GM19238 (cell line): ENCODE data around the gene MICB.
"Not testable (repeated sequence)": the region's sequence is repeated elsewhere in the genome, so short reads cannot be mapped to it uniquely, and the experiment has no call there.

Experiments used
- DNase-seq: peaks from one replicate; pipeline ENCODE4 v3.0.0; 2011; ENCODE audit warnings: low spot score; ENCODE audit not compliant: insufficient read length

The MICB gene

DNA sequence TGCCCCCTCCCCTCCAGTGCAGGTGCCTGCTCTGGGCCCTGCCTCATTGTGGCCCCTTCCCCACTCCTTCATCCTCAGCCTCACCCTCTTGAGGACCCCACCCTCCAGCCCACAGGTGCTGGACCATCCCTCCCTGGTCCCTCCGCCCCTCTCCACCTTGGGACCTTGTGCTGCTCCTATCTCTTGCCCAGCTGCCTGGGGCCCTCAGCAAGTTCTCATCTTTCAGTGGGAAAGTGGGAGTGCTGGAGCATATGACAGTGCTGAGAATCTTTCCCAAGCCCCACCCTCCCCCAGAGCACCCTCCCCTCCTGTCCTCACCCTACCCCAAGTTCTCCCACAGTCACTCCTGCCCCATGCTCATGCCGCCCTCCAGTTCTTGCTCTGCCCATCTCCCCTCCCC lies 1.7 kb downstream of the MICB start:
- DNase-seq: not testable (repeated sequence)

DNA sequence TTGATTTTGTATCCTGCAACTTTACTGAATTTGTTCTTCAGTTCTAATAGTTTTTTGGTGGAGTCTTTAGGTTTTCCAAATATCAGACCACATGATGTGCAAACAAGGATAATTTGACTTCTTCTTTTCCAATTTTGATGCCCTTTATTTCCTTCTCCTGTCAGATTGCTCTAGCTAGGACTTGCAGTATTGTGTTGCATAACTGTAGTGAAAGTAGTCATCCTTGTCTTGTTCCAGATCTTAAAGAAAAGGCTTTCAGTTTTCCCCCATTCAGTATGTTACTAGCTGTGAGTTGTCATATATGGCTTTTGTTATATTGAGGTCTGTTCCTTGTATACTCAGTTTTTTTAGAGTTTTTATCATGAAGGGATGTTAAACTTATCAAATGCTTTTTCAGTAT lies 4.6 kb downstream of the MICB start:
- DNase-seq: no peak

DNA sequence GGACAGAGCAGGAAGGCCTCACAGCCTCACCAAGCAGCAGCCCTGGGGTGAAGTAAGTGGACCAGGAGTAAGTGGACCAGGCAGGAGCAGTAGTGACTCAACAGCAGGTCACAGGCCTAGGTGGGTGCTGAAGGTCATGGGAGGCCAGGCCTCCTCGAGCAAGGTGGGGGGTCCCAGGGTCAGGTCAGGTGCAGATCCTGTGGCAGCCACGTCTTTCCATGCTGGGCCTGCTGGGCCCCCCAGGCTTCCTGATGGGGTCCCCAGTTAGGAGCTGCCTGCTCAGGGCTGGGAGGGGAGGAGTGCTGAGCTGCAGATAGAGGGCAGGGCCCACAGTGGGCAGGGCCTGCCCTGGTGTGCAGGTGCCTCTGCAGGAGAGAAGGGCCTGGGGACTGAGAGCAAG lies 11.1 kb downstream of the MICB start:
- not testable (repeated sequence) for DNase-seq

GRCh38 chr6:31510007-31510406 lies 12.1 kb downstream of the MICB start:
- no peak for DNase-seq

- DNase-seq: no peak
Measured at GRCh38 chr6:31513456-31514165, 15.7 kb downstream of the MICB start.

GRCh38 chr6:31521835-31522234 lies 23.9 kb downstream of the MICB start:
- no peak for DNase-seq

- no peak for DNase-seq
Measured at GRCh38 chr6:31525553-31525931, 27.6 kb downstream of the MICB start.

GRCh38 chr6:31525932-31526591 lies 28.1 kb downstream of the MICB start:
- DNase-seq: no peak

- DNase-seq: no peak
Measured at GRCh38 chr6:31528307-31528777, 30.4 kb downstream of the MICB start.

- no peak for DNase-seq
Measured at GRCh38 chr6:31528821-31529328, 30.9 kb downstream of the MICB start, which contains the start of gene MCCD1. MCCD1 (plus strand) TSS chr6:31528962; CDS start chr6:31529015, 53 bp downstream.

GRCh38 chr6:31529329-31530150 lies 31.6 kb downstream of the MICB start:
- DNase-seq: no peak

- DNase-seq: no peak
Measured at GRCh38 chr6:31530659-31531058, 32.7 kb downstream of the MICB start.

DNA sequence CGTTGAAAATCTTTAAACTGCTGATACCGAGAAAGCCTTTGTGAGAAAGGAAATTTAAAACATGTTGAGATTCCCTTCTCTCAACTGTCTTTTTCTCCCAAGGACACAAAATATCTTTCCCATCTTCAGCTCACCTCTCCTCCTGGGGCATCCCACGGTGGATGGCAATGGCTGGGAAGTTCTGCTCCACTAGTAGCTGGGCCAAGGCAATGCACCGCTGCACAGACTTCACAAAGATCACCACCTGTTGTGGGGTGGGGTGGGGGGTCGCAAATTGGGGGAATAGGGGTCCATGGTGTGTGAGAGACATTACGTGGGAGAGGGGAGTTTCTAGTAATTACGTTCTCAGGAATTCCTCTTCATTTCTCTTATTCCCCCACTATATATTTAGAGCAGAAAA lies 33.2 kb downstream of the MICB start:
- DNase-seq: no peak

GRCh38 chr6:31531771-31532643 lies 34.1 kb downstream of the MICB start:
- no peak for DNase-seq

DNA sequence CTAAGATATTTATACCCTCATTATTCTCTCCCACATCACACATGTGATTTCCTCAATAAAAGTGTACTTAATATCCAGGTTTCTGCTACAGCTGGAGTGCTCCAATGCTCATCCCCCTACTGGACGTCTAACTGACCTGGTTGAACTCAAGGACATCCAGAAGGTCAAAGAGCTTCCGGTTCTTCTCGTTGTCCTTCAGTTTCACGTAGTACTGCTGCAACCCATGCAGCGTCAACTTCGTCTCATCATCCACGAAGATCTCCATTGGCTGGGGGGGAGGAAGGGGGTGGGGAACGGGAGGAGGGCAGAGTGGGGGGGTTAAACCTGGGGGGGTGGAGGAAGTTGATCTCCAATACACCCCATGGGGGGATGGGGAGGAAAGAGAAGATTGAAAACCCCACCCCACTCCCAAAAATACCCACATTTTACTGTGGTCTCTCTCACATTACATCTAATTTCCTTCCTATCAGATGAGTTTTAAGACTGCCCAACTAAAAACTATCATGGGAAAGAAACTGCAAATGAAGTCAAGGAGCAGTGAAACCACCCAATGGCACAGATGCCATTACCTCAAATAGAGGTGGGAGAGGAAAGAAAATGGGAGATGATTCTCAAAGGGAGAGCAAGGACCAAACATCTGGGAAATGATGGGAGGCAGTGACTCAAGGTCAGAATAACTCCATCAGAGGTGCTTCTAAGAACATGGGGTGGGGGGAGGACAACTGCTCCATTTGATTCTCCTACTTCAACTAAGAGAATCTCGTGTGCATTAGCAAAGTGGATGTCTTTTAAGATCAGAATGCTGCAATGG lies 34.9 kb downstream of the MICB start:
- no peak for DNase-seq

- no peak for DNase-seq
Measured at GRCh38 chr6:31533455-31533841, 35.5 kb downstream of the MICB start.

GRCh38 chr6:31534011-31534410 lies 36.1 kb downstream of the MICB start:
- DNase-seq: no peak

DNA sequence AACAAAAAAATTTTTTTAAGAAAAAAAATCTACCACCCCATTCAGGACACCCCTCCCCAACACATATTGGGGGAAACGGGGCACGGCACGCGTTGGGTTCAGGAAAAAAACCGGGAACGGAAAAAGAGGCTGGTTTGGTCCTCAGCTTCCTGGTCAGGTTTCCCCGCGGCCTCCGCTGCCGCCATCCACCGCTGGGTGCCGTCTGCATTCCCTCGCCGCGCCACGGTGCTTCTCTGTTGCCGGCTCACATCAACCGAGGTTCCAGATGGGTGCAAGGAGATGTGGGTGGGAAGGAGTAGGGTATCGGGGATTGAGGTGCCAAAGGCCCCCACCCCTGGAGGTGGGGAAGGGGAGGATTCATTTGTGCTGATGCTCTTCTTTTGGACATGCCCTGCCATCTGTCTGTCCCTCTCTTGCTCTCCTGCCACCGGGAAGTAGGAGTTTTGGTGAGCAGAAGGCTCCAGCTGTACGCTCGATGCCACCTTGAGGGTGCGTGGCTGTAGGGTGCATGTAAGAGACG lies 36.6 kb downstream of the MICB start:
- no peak for DNase-seq

- no peak for DNase-seq
Measured at GRCh38 chr6:31535538-31536324, 37.8 kb downstream of the MICB start.
